Measurements from ENCODE around the gene PIP5K1C. TPM values are rescaled to one million over a fixed set of nuclear protein-coding genes. Genes with fewer than 3 reads are reported as not detected.

PIP5K1C gene
- polyA plus RNA-seq, 1 donor (not counting 4 experiments of a cell fraction or from before 2014, with no cell fraction given): 3.6 TPM

GRCh38 chr19:3613818-3614661 is 86.2 kb downstream of the PIP5K1C start:
- Histone ChIP-seq H3K27me3 (ENCODE audit: control insufficient read depth, extremely low read depth, insufficient read depth, low read length) (no peaks in the 10 kb centered on the region), H3K79me2 (ENCODE audit: control insufficient read depth, insufficient read depth, low read length) (no peaks in the 10 kb centered on the region), H3K4me1 (ENCODE audit: control insufficient read depth, extremely low read depth, insufficient read depth, low read length) (no peaks in the 10 kb centered on the region), H3K9me3 (ENCODE audit: control insufficient read depth, low read depth, low read length) (no peaks in the 10 kb centered on the region), H3K9ac (ENCODE audit: control insufficient read depth, extremely low read depth, insufficient read depth, low read length) (no peak overlapping the region), H3K36me3 (ENCODE audit: control insufficient read depth in 2 of 2, extremely low read depth in 1 of 2, insufficient read depth in 2 of 2, low read length in 2 of 2) (peaks cover 9 to 11% of the 10 kb centered on the region in 2 experiments), H3K27ac (ENCODE audit: control insufficient read depth, insufficient read depth, low read length) (no peak overlapping the region), H4K20me1 (ENCODE audit: control insufficient read depth, extremely low read depth, insufficient read depth, low read length) (no peaks in the 10 kb centered on the region), H3K4me2 (ENCODE audit: control insufficient read depth, extremely low read depth, insufficient read depth, low read depth, low read length) (no peak overlapping the region), H3K9me1 (ENCODE audit: control insufficient read depth, extremely low read depth, insufficient read depth, low read length) (no peaks in the 10 kb centered on the region), H2AFZ (ENCODE audit: control insufficient read depth, low read length) (no peak overlapping the region), H3K4me3 (ENCODE audit: control insufficient read depth in 2 of 3, extremely low read depth in 1 of 3, insufficient read depth in 2 of 3, low read depth in 1 of 3, low read length in 3 of 3) (no peak overlapping the region)
- no peak for TF ChIP-seq CTCF (optimal IDR thresholded peaks at IDR 0.05 in 1 of 3, IDR thresholded peaks at IDR 0.05 in 1 of 3, conservative IDR thresholded peaks at IDR 0.05 in 1 of 3; ENCODE audit: extremely low read depth in 1 of 3, insufficient read depth in 2 of 3, low read length in 3 of 3)
- TF ChIP-seq EZH2 (IDR thresholded peaks at IDR 0.05; ENCODE audit: low read length): no peak
- FAIRE-seq (no peak), DNase-seq (ENCODE audit: low read depth, low spot score) (no peak)
- dilution Hi-C loops (cut with MboI; ENCODE audit: extremely low pct_ligation_motif_present, low sequenced_read_pairs): no loop called here

- no peaks in the 10 kb centered on the region for H3K9me1 ChIP-seq (ENCODE audit: control insufficient read depth, extremely low read depth, insufficient read depth, low read length)
- TF ChIP-seq EZH2 (IDR thresholded peaks at IDR 0.05; ENCODE audit: low read length) (no peak), CTCF (optimal IDR thresholded peaks at IDR 0.05 in 1 of 3, IDR thresholded peaks at IDR 0.05 in 1 of 3, conservative IDR thresholded peaks at IDR 0.05 in 1 of 3; ENCODE audit: extremely low read depth in 1 of 3, insufficient read depth in 2 of 3, low read length in 3 of 3) (no peak)
- H3K9ac ChIP-seq (ENCODE audit: control insufficient read depth, extremely low read depth, insufficient read depth, low read length): no peak overlapping the region
- no peak overlapping the region for H2AFZ ChIP-seq (ENCODE audit: control insufficient read depth, low read length)
- dilution Hi-C loops (cut with MboI; ENCODE audit: extremely low pct_ligation_motif_present, low sequenced_read_pairs): no loop called here
- no peak for DNase-seq (ENCODE audit: low read depth, low spot score)
- H3K4me3 ChIP-seq (ENCODE audit: control insufficient read depth in 2 of 3, extremely low read depth in 1 of 3, insufficient read depth in 2 of 3, low read depth in 1 of 3, low read length in 3 of 3): no peak overlapping the region
- peaks cover 9% of the 10 kb centered on the region in 2 experiments for H3K36me3 ChIP-seq (ENCODE audit: control insufficient read depth in 2 of 2, extremely low read depth in 1 of 2, insufficient read depth in 2 of 2, low read length in 2 of 2)
- FAIRE-seq: no peak
- no peaks in the 10 kb centered on the region for H4K20me1 ChIP-seq (ENCODE audit: control insufficient read depth, extremely low read depth, insufficient read depth, low read length)
- H3K27ac ChIP-seq (ENCODE audit: control insufficient read depth, insufficient read depth, low read length): no peak overlapping the region
- H3K27me3 ChIP-seq (ENCODE audit: control insufficient read depth, extremely low read depth, insufficient read depth, low read length): no peaks in the 10 kb centered on the region
- no peak overlapping the region for H3K4me2 ChIP-seq (ENCODE audit: control insufficient read depth, extremely low read depth, insufficient read depth, low read depth, low read length)
- no peaks in the 10 kb centered on the region for H3K79me2 ChIP-seq (ENCODE audit: control insufficient read depth, insufficient read depth, low read length)
- H3K9me3 ChIP-seq (ENCODE audit: control insufficient read depth, low read depth, low read length): no peaks in the 10 kb centered on the region
- no peaks in the 10 kb centered on the region for H3K4me1 ChIP-seq (ENCODE audit: control insufficient read depth, extremely low read depth, insufficient read depth, low read length)
Measured at GRCh38 chr19:3612901-3613741, 87.1 kb downstream of the PIP5K1C start.

Measured in keratinocyte (primary cell).